Ectodermal cell (in vitro differentiated cells): Measurements from ENCODE around the gene NUDT3.
"Not testable (repeated sequence)": the region's sequence is repeated elsewhere in the genome, so short reads cannot be mapped to it uniquely, and the experiment has no call there.

Experiments
- H3K27ac ChIP-seq: 2 replicates; pipeline ENCODE4 v1.7.0; 2013; ENCODE audit warnings: mild to moderate bottlenecking, low read depth, low read length; ENCODE audit not compliant: insufficient read depth, poor library complexity, severe bottlenecking
- H3K27me3 ChIP-seq: 2 replicates; pipeline ENCODE4 v1.7.0; 2013; ENCODE audit warnings: mild to moderate bottlenecking, low read length; ENCODE audit not compliant: insufficient read depth, control insufficient read depth, poor library complexity, severe bottlenecking
- H3K36me3 ChIP-seq: one replicate; pipeline ENCODE4 v1.7.0; 2013; ENCODE audit warnings: low read length; ENCODE audit not compliant: control insufficient read depth, insufficient read depth
- H3K4me1 ChIP-seq: one replicate; pipeline ENCODE4 v1.7.0; 2013; ENCODE audit warnings: low read length; ENCODE audit not compliant: control insufficient read depth, insufficient read depth
- H3K4me3 ChIP-seq: 2 replicates; pipeline ENCODE4 v1.7.0; 2013; ENCODE audit warnings: low read depth, low read length, control low read depth; ENCODE audit not compliant: insufficient read depth
- H3K9me3 ChIP-seq: 2 replicates; pipeline ENCODE4 v1.7.0; 2013; ENCODE audit warnings: mild to moderate bottlenecking, low read length, moderate library complexity; ENCODE audit not compliant: control insufficient read depth
- WGBS, 2 experiments: methylation state at CpG; one replicate each; pipeline ENCODE4 v1.1.7; 2013; ENCODE audit warnings: missing lambda C conversion rate in 2 of 2; 5-methylcytosine and 5-hydroxymethylcytosine counted together

NUDT3 gene

DNA sequence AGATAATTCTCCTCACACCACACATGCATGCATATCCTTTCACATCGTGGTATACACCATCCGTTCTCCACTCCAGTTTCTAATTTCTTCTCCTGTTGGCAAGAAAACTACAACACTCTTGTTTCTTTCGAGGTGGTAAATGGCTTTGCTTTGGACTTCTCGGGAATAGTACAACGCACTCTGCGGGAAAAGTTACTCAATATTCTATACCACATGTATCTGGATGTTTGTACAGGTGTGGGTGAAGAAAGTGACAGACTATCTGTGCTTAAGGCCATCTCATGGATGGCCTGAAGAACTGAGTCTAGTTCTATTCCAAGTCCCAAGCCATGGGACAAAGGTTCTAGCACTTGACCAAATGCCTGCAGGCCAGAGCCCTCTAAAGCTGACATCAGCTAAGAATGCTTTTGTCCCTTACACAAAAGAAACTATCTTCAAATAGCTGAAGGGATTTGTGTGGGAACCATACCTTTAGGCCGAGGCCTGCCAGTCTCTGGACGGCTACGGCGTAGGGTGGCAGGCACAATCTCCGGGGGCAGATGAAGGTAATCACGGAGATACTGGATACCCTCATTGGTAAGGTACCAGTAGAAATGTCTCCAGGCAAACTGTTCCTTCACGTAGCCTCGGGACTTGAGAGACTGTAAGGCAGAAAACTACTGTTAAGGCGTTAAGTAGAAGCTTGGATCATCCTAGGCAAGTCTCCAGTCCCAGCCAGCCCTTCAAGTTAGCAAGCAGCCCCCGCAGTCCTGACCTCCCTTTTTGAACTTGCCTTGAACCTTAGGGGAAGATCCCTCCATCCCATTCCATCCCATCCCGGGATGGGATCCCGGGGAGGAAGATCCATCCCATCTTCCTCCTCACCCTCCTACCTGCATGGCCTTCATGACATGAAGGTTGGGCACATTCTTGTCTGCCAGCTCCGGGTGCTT, 32.0 kb upstream of the NUDT3 start:
- H3K4me3 ChIP-seq: peak overlapping the region; percentile 98
- no peaks in the 10 kb centered on the region for H3K9me3 ChIP-seq
- H3K4me1 ChIP-seq: peaks cover 8% of the 10 kb centered on the region
- no peaks in the 10 kb centered on the region for H3K27me3 ChIP-seq
- WGBS, 2 experiments: 81 to 86% methylated on average over 18 to 19 of the region's 19 CpGs
- peaks cover 48% of the 10 kb centered on the region for H3K36me3 ChIP-seq
- peak overlapping the region; percentile 90 for H3K27ac ChIP-seq

DNA sequence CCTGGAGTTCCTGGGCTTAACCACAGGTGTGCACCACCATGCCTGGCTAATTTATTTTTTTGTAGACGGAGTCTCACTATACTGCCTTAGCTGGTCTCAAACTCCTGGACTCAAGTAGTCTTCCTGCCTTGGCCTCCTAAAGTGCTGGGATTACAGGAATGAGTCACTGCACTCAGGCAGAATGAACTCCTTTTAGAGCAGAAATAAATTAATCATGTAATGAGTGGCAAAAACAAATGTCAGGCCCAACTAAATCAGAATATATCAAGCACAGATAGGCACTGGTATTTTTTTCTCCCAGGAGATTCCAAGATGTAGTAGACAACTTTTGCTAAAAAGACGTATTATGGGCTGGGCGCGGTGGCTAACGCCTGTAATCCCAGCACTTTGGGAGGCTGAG, 30.8 kb upstream of the NUDT3 start:
- Histone ChIP-seq H3K36me3 (peaks cover 59% of the 10 kb centered on the region), H3K27me3 (no peaks in the 10 kb centered on the region), H3K4me3 (no peak overlapping the region), H3K27ac (no peak overlapping the region), H3K4me1 (peaks cover 8% of the 10 kb centered on the region), H3K9me3 (no peaks in the 10 kb centered on the region)
- 93 to 96% methylated on average over 5 of the region's 5 CpGs for WGBS, 2 experiments

DNA sequence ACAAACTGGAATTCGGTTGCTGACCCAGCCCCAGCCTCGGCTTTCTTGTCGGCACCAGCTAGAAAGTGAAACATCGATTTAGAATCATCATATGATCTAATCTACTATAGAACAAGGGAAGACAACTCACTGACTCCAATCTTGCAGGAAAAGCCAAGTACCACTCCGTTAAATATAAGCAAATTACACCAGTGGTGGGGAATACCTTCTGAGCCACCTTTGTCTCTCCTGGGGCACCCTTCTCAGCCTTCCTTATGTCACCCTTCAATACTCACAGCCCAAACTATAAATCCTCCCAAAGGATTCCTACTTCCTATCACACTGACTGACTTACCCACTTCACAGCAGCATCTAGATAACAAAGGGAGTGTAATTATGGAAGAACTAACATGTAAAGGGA, 25.9 kb upstream of the NUDT3 start:
- H3K4me1 ChIP-seq: no peaks in the 10 kb centered on the region
- H3K27me3 ChIP-seq: no peaks in the 10 kb centered on the region
- H3K36me3 ChIP-seq: peaks cover 73% of the 10 kb centered on the region
- H3K9me3 ChIP-seq: no peaks in the 10 kb centered on the region
- no peak overlapping the region for H3K27ac ChIP-seq
- H3K4me3 ChIP-seq: no peak overlapping the region
- WGBS, 2 experiments: 96 to 99% methylated on average over 5 of the region's 5 CpGs

- H3K4me3 ChIP-seq: no peak overlapping the region
- H3K9me3 ChIP-seq: no peaks in the 10 kb centered on the region
- no peaks in the 10 kb centered on the region for H3K27me3 ChIP-seq
- 93 to 95% methylated on average over 7 of the region's 7 CpGs for WGBS, 2 experiments
- no peaks in the 10 kb centered on the region for H3K4me1 ChIP-seq
- no peak overlapping the region for H3K27ac ChIP-seq
- H3K36me3 ChIP-seq: peaks cover 59% of the 10 kb centered on the region
These were observed 24.5 kb upstream of the NUDT3 start for GRCh38 chr6:34416877-34417371.

- Histone ChIP-seq H3K27ac (no peak overlapping the region), H3K27me3 (no peaks in the 10 kb centered on the region), H3K36me3 (peaks cover 44% of the 10 kb centered on the region), H3K9me3 (no peaks in the 10 kb centered on the region), H3K4me3 (no peak overlapping the region), H3K4me1 (no peaks in the 10 kb centered on the region)
- 92 to 95% methylated on average over 10 to 11 of the region's 11 CpGs for WGBS, 2 experiments
These were observed 22.8 kb upstream of the NUDT3 start for GRCh38 chr6:34414999-34415858.

DNA sequence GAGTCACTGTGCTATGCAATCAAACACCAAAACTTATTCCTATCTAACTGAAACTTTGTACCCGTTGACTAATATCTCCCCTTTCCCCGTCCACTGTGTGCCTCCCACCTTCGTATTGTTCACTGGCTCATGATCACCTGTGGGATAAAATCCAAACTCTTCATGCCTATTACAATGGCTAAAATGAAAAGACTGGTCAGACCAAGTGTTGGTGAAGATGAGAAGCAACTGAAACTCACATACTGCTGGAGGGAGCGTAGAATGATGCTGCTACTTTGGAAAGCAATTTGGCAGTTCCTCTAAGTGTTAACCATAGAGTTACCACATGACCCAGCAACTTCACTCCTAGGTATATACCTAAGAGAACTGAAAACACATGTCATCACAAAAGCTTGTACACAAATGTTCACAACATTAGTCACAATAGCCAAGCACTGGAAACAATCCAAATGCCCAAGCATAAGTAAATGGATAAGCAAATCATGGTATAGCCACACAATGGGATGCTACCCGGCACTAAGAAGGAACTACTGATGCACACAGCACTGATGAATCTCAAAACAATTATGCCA, 20.3 kb upstream of the NUDT3 start:
- 95 to 96% methylated on average over 5 of the region's 5 CpGs for WGBS, 2 experiments
- Histone ChIP-seq H3K4me3 (no peak overlapping the region), H3K27me3 (no peaks in the 10 kb centered on the region), H3K4me1 (no peaks in the 10 kb centered on the region), H3K9me3 (no peaks in the 10 kb centered on the region), H3K27ac (no peak overlapping the region), H3K36me3 (peaks cover 20% of the 10 kb centered on the region)

DNA sequence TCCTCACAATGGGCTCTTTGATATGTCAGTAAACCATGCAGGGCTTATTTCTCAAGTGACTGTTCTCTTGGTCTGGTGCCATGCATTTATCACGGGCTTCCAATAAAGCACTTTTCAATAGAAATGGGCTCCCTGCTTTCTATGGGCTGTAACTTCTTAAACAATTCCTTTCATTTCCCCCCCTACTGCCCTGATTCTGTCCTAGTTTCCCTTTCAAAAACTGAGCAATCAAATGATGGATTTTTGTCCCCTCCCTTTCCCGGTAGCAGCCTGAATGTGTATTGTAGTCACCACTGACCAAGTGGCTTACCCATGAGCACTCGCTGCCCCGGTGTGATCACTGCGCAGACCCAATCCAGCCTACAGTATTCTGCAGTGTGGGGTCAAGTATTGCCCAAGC, 19.5 kb upstream of the NUDT3 start:
- no peaks in the 10 kb centered on the region for H3K27me3 ChIP-seq
- WGBS, 2 experiments: 92 to 95% methylated on average over 5 of the region's 5 CpGs

GRCh38 chr6:34407915-34408314, 15.4 kb upstream of the NUDT3 start:
- H3K27ac ChIP-seq, H3K4me1 ChIP-seq, H3K4me3 ChIP-seq, H3K27me3 ChIP-seq, H3K36me3 ChIP-seq, H3K9me3 ChIP-seq: not testable (repeated sequence)
- 78 to 100% methylated on average over 1 of the region's 1 CpG for WGBS, 2 experiments

More for the DNA sequence above, 19.5 kb upstream of the NUDT3 start:
- Histone ChIP-seq H3K27ac (no peak overlapping the region), H3K9me3 (no peaks in the 10 kb centered on the region), H3K4me1 (no peaks in the 10 kb centered on the region), H3K4me3 (no peak overlapping the region), H3K36me3 (peaks cover 13% of the 10 kb centered on the region)

GRCh38 chr6:34396518-34396917, 4.0 kb upstream of the NUDT3 start:
- WGBS, 2 experiments: 98 to 99% methylated on average over 6 of the region's 6 CpGs
- H3K27me3 ChIP-seq: no peaks in the 10 kb centered on the region
- H3K36me3 ChIP-seq: no peaks in the 10 kb centered on the region
- no peaks in the 10 kb centered on the region for H3K9me3 ChIP-seq
- H3K27ac ChIP-seq: no peak overlapping the region
- no peaks in the 10 kb centered on the region for H3K4me1 ChIP-seq
- H3K4me3 ChIP-seq: no peak overlapping the region

GRCh38 chr6:34393966-34394305, 1.5 kb upstream of the NUDT3 start:
- 91 to 94% methylated on average over 3 of the region's 3 CpGs for WGBS, 2 experiments
- Histone ChIP-seq H3K4me3 (no peak overlapping the region), H3K9me3 (no peaks in the 10 kb centered on the region)

More at GRCh38 chr6:34393966-34394305, 1.5 kb upstream of the NUDT3 start:
- Histone ChIP-seq H3K36me3 (no peaks in the 10 kb centered on the region), H3K27ac (no peak overlapping the region), H3K27me3 (no peaks in the 10 kb centered on the region), H3K4me1 (no peaks in the 10 kb centered on the region)
